Mesenteric fat pad (tissue), 1 donor: ENCODE data around the gene EFR3B. TPM values are rescaled to one million over a fixed set of nuclear protein-coding genes. Genes with fewer than 3 reads are reported as not detected.

ENCODE experiments used
- DNase-seq: peaks from one replicate; pipeline ENCODE4 v3.0.0-alpha.2; 2020; ENCODE audit warnings: low spot score
- total RNA-seq: library from RNA; stranded (reverse); fragmentation: NEBNext Ultra II Directional; extraction: Animal tissue kit (Norgen Biotek cat#: 25700); gene quantifications from one replicate; pipeline ENCODE4 v1.2.1, GENCODE V29; 2021
- donor health status: DM: yes; HTN: yes; CAD: no.

Gene EFR3B
- total RNA-seq, 1 donor from 2014 or later: 2.0 TPM

- DNase-seq: no peak
Observed at GRCh38 chr2:25178976-25179375, 137.1 kb downstream of the EFR3B start.

GRCh38 chr2:25184254-25184653 is 142.4 kb downstream of the EFR3B start:
- no peak for DNase-seq

GRCh38 chr2:25187729-25188350 is 146.0 kb downstream of the EFR3B start:
- DNase-seq: no peak

GRCh38 chr2:25188405-25188804 is 146.5 kb downstream of the EFR3B start:
- DNase-seq: no peak

GRCh38 chr2:25190536-25190935 is 148.7 kb downstream of the EFR3B start:
- no peak for DNase-seq

GRCh38 chr2:25194576-25195122 is 152.8 kb downstream of the EFR3B start:
- DNase-seq: no peak

- no peak for DNase-seq
Observed at GRCh38 chr2:25197336-25198208, 155.7 kb downstream of the EFR3B start.

- no peak for DNase-seq
Observed at GRCh38 chr2:25198209-25198525, 156.3 kb downstream of the EFR3B start.

GRCh38 chr2:25198576-25198975 is 156.7 kb downstream of the EFR3B start:
- no peak for DNase-seq

GRCh38 chr2:25201265-25201664 is 159.4 kb downstream of the EFR3B start:
- no peak for DNase-seq

GRCh38 chr2:25201794-25202193 is 159.9 kb downstream of the EFR3B start:
- no peak for DNase-seq

- DNase-seq: no peak
Observed at GRCh38 chr2:25202275-25202674, 160.4 kb downstream of the EFR3B start.

- no peak for DNase-seq
Observed at GRCh38 chr2:25204190-25204838, 162.4 kb downstream of the EFR3B start.

GRCh38 chr2:25207078-25207545 is 165.2 kb downstream of the EFR3B start:
- DNase-seq: no peak

Other genes starting within 250 kb of the EFR3B start
- 12.9 TPM for gene PTRHD1, start 248.7 kb upstream of the EFR3B start, total RNA-seq
- 3.7 TPM for gene CENPO, start 248.7 kb upstream of the EFR3B start, total RNA-seq
- 216 TPM for gene ADCY3, start 121.8 kb upstream of the EFR3B start, total RNA-seq
- 10.5 TPM for gene DNAJC27, start 70.1 kb upstream of the EFR3B start, total RNA-seq
- 3.4 TPM for gene POMC, start 126.5 kb downstream of the EFR3B start, total RNA-seq